DOHH2 (cell line): ENCODE results near the gene TM9SF1.

Source experiments
- CTCF ChIP-seq: fragments of 200-600 bp; sonication (generic); IDR thresholded peaks from one replicate; pipeline ENCODE4 v1.5.1; 2014; ENCODE audit warnings: antibody characterized with exemption, mild to moderate bottlenecking, low read depth, low read length; ENCODE audit not compliant: poor library complexity, severe bottlenecking
- EZH2phosphoT487 ChIP-seq: fragments of 200-600 bp; sonication (generic); IDR thresholded peaks from 2 replicates; pipeline ENCODE4 v1.6.1; 2017; ENCODE audit warnings: borderline replicate concordance, mild to moderate bottlenecking, antibody characterized with exemption, low read length, moderate library complexity, mixed read lengths

GRCh38 chr14:24224618-24225071, 29.4 kb upstream of the TM9SF1 start:
- TF ChIP-seq CTCF, result no peak
- no peak for TF ChIP-seq EZH2phosphoT487
